GM12873 (cell line): ENCODE data around the gene CUX1.

Experiments
- TF ChIP-seq, protein P1 (sequence below): IDR thresholded peaks from 2 replicates; pipeline ENCODE4 v1.5.1; 2012; ENCODE audit warnings: low read depth, mild to moderate bottlenecking, moderate library complexity, low read length, control low read depth; ENCODE audit not compliant: insufficient read depth; ENCODE audit errors: missing control alignments

Gene CUX1

GRCh38 chr7:102167254-102167653 lies 349.8 kb downstream of the CUX1 start:
- TF ChIP-seq, protein P1, sequence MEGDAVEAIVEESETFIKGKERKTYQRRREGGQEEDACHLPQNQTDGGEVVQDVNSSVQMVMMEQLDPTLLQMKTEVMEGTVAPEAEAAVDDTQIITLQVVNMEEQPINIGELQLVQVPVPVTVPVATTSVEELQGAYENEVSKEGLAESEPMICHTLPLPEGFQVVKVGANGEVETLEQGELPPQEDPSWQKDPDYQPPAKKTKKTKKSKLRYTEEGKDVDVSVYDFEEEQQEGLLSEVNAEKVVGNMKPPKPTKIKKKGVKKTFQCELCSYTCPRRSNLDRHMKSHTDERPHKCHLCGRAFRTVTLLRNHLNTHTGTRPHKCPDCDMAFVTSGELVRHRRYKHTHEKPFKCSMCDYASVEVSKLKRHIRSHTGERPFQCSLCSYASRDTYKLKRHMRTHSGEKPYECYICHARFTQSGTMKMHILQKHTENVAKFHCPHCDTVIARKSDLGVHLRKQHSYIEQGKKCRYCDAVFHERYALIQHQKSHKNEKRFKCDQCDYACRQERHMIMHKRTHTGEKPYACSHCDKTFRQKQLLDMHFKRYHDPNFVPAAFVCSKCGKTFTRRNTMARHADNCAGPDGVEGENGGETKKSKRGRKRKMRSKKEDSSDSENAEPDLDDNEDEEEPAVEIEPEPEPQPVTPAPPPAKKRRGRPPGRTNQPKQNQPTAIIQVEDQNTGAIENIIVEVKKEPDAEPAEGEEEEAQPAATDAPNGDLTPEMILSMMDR: no peak

- TF ChIP-seq, protein P1: no peak
These were observed 352.4 kb downstream of the CUX1 start for GRCh38 chr7:102169651-102170392.

GRCh38 chr7:102170393-102170970 lies 353.1 kb downstream of the CUX1 start:
- TF ChIP-seq, protein P1: no peak

DNA sequence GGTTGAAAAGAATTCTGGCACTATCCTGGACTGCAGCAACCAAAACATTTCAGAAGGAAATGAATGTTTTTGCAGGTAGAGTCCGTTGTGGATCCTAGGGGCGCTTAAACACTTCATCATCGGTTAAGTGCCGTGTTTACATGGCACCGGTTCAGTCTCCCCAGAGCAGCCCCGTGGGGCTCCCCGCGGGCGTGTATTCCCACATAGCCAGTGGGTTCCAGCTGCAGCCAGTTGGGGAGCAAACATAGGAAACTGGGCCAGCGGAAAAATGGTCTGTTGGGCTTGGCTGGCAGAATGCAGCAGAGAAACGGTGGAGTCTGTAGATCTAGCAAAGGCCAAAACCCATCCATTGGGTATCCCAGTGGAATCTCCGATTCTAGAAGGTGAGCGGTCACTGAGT lies 356.2 kb downstream of the CUX1 start:
- TF ChIP-seq, protein P1: no peak

DNA sequence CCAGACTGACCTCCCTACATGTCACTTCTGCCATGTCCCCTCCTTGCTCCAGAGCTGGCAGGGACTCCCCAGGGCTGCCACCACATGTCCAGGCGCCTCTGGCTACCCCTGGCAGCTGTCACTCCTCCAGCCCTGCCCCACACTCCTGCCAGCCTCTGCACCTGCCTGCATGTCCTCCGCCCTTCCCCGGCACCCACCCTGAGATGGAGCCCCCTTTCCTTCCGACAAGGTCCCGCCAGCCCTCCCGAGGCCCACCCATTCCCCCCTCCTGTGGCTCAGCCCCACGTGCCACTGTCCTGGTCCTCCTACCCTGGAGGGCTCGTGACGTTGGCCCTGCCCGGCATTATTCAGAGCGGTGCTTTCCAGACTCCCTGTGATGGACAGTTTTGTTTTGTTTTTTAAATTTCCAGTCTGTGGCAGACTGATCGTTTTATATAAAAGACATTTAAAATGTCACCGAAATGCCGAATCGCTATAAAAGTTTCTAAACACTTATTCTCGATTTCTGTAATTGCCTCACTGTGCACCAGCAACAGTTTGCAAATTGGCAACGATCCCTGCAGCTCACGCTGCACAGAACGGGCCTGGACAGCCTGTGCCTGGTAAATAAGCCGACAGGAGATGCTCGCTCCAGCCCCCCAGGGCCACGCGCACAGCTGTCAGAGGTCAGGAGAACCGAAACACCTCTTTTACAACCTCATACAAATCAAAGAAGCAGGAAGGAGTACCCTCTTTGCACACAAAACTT lies 358.2 kb downstream of the CUX1 start:
- TF ChIP-seq, protein P1: no peak

- TF ChIP-seq, protein P1: no peak
These were observed 361.0 kb downstream of the CUX1 start for GRCh38 chr7:102178410-102178809.

DNA sequence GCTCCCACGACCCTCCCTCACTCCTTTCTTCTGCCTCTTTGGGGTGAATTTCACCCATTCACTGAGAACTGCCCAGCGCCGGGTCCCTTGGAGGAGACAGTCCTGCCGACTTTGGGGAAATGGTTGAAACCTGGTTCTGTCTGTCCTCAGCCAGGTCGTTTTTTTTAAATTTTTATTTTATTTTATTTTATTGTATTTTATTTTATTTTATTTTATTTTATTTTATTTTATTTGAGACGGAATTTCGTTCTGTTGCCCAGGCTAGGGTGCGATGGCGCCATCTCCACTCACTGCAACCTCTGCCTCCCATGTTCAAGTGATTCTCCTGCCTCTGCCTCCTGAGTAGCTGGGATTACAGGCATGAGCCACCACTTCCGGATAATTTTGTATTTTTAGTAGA lies 363.3 kb downstream of the CUX1 start:
- TF ChIP-seq, protein P1: no peak
